Stomach (tissue), 4 donors: ENCODE measurements around the gene PLEKHG2.

Experiments
- CTCF ChIP-seq, 7 experiments: fragments of 450-650 bp in 4 of 7; fragments of 200-600 bp in 3 of 7; sonication (generic) in 3 of 7; IDR thresholded peaks; one replicate each; pipeline ENCODE4 v1.5.1; 2016 to 2019; ENCODE audit warnings: antibody characterized with exemption in 7 of 7, control low read depth in 2 of 7, mild to moderate bottlenecking in 1 of 7
- EP300 ChIP-seq: sonication (generic); formaldehyde crosslinking; IDR thresholded peaks from one replicate; pipeline ENCODE4 v1.6.1; 2017; ENCODE audit warnings: antibody characterized with exemption
- POLR2A ChIP-seq, 4 donors: fragments of 450-650 bp; IDR thresholded peaks; one replicate each; pipeline ENCODE4 v1.6.1; 2016; ENCODE audit warnings: antibody characterized with exemption in 4 of 4, control low read depth in 2 of 4, mild to moderate bottlenecking in 1 of 4, moderate library complexity in 1 of 4
- POLR2AphosphoS5 ChIP-seq, 3 donors: sonication (generic); formaldehyde crosslinking; IDR thresholded peaks; one replicate each; pipeline ENCODE4 v1.6.1; 2016; ENCODE audit warnings: antibody characterized with exemption in 3 of 3

DNA sequence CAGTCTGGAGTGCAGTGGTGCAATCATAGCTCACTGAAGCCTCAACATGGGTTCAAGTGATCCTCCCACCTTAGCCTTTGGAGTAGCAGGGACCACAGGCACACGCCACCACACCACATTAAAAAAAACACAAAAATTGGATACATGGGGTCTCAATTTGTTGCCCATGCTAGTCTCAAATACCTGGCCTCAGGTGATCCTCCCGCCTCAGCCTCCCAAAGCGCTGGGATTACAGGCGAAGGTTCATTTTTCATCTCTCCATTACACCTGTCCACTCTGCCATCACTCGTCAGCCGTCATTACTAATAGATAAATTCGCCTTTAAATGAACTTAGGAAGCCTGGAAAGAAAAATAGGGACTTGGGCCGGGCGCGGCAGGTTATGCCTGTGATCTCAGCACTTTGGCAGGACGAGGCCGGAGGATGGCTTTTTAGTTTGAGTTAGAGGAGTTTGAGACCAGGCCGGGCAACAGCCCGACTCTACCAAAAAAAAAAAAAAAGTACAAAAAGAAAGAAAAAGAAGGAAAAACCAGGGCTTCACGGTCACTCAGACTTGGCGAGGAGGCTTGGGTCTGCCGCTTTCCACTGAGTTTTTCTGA, 32.2 kb downstream of the PLEKHG2 start:
- TF ChIP-seq CTCF (IDR thresholded peaks at IDR 0.05): no peak
- TF ChIP-seq EP300: no peak
- no peak for TF ChIP-seq POLR2A (IDR thresholded peaks at IDR 0.05)
- TF ChIP-seq POLR2AphosphoS5 (IDR thresholded peaks at IDR 0.05): no peak
